Measurements from ENCODE around the gene CBARP. TPM values are rescaled to one million over a fixed set of nuclear protein-coding genes. Genes with fewer than 3 reads are reported as not detected.

CBARP gene
- total and polyA plus RNA-seq, 9 of the 15 experiments (the other 6 are each of a cell fraction or from before 2014, with no cell fraction given): 0.03 to 8.9 (median 1.2) TPM; not detected in 1

DNA sequence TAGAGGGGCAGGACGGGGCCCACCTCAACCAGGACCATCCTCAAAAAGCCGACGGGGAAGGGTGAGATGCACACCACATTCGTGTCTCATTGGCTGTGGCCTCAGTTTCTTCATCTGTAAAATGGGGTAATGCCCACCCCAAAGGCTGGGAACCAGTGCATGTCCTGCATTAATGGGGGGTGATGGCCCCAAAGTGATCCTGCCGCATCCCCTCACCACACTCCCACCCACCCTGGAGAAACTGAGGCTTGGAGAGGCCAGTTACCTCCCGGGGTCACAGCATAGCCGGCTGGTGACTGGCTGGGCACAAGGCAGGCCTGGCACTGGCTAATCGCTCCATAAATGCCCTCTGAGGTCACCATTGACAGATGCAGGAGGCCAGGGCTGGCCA lies 9.9 kb upstream of the CBARP start (continued):
- no peak for TF ChIP-seq SAP30 (IDR thresholded peaks at IDR 0.05; ENCODE audit: borderline replicate concordance, insufficient read depth, low read depth, low read length, poor library complexity, severe bottlenecking)
- TF ChIP-seq SMARCA5 (IDR thresholded peaks at IDR 0.05): peak; percentile 98
- no peak for TF ChIP-seq JUN (IDR thresholded peaks at IDR 0.05; ENCODE audit: borderline replicate concordance, low read depth, low read length)
- TF ChIP-seq JUN (CRISPR knock-in tag; IDR thresholded peaks at IDR 0.05; ENCODE audit: borderline replicate concordance): no peak
- no peak for TF ChIP-seq ZNF586 (CRISPR knock-in tag; conservative IDR thresholded peaks at IDR 0.05)
- TF ChIP-seq CBFB (CRISPR knock-in tag; IDR thresholded peaks at IDR 0.05): peak; percentile 73; the same call in 1 of the 2 replicates
- TF ChIP-seq ZNF668 (CRISPR knock-in tag; IDR thresholded peaks at IDR 0.05): no peak
- TF ChIP-seq, protein P1, sequence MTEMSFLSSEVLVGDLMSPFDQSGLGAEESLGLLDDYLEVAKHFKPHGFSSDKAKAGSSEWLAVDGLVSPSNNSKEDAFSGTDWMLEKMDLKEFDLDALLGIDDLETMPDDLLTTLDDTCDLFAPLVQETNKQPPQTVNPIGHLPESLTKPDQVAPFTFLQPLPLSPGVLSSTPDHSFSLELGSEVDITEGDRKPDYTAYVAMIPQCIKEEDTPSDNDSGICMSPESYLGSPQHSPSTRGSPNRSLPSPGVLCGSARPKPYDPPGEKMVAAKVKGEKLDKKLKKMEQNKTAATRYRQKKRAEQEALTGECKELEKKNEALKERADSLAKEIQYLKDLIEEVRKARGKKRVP (CRISPR knock-in tag; IDR thresholded peaks at IDR 0.05): no peak
- no peak; the same call in none of the 2 replicates for TF ChIP-seq ZNF263 (CRISPR knock-in tag; IDR thresholded peaks at IDR 0.05; ENCODE audit: borderline replicate concordance)
- 0 out of 2 replicates have a peak, but pooled peaks have one; percentile 20 for TF ChIP-seq DPF2 (IDR thresholded peaks at IDR 0.05)
- no peak for TF ChIP-seq FOXP1 (CRISPR knock-in tag; IDR thresholded peaks at IDR 0.05)
- TF ChIP-seq CCNT2 (IDR thresholded peaks at IDR 0.05; ENCODE audit: borderline replicate concordance, extremely low read depth, insufficient read length, low read depth, low read length): no peak
- TF ChIP-seq ETV6 (IDR thresholded peaks at IDR 0.05; ENCODE audit: borderline replicate concordance in 1 of 2, low read depth in 2 of 2, low read length in 1 of 2): no peak
- TF ChIP-seq ETV6 (CRISPR knock-in tag; IDR thresholded peaks at IDR 0.05; ENCODE audit: borderline replicate concordance): no peak
- TF ChIP-seq, protein P2, sequence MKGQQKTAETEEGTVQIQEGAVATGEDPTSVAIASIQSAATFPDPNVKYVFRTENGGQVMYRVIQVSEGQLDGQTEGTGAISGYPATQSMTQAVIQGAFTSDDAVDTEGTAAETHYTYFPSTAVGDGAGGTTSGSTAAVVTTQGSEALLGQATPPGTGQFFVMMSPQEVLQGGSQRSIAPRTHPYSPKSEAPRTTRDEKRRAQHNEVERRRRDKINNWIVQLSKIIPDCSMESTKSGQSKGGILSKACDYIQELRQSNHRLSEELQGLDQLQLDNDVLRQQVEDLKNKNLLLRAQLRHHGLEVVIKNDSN (CRISPR knock-in tag; IDR thresholded peaks at IDR 0.05): no peak
- TF ChIP-seq BMI1 (IDR thresholded peaks at IDR 0.05; ENCODE audit: low read length): no peak
- no peak for TF ChIP-seq MXI1 (IDR thresholded peaks at IDR 0.05; ENCODE audit: low read depth, low read length)
- TF ChIP-seq, protein P3, sequence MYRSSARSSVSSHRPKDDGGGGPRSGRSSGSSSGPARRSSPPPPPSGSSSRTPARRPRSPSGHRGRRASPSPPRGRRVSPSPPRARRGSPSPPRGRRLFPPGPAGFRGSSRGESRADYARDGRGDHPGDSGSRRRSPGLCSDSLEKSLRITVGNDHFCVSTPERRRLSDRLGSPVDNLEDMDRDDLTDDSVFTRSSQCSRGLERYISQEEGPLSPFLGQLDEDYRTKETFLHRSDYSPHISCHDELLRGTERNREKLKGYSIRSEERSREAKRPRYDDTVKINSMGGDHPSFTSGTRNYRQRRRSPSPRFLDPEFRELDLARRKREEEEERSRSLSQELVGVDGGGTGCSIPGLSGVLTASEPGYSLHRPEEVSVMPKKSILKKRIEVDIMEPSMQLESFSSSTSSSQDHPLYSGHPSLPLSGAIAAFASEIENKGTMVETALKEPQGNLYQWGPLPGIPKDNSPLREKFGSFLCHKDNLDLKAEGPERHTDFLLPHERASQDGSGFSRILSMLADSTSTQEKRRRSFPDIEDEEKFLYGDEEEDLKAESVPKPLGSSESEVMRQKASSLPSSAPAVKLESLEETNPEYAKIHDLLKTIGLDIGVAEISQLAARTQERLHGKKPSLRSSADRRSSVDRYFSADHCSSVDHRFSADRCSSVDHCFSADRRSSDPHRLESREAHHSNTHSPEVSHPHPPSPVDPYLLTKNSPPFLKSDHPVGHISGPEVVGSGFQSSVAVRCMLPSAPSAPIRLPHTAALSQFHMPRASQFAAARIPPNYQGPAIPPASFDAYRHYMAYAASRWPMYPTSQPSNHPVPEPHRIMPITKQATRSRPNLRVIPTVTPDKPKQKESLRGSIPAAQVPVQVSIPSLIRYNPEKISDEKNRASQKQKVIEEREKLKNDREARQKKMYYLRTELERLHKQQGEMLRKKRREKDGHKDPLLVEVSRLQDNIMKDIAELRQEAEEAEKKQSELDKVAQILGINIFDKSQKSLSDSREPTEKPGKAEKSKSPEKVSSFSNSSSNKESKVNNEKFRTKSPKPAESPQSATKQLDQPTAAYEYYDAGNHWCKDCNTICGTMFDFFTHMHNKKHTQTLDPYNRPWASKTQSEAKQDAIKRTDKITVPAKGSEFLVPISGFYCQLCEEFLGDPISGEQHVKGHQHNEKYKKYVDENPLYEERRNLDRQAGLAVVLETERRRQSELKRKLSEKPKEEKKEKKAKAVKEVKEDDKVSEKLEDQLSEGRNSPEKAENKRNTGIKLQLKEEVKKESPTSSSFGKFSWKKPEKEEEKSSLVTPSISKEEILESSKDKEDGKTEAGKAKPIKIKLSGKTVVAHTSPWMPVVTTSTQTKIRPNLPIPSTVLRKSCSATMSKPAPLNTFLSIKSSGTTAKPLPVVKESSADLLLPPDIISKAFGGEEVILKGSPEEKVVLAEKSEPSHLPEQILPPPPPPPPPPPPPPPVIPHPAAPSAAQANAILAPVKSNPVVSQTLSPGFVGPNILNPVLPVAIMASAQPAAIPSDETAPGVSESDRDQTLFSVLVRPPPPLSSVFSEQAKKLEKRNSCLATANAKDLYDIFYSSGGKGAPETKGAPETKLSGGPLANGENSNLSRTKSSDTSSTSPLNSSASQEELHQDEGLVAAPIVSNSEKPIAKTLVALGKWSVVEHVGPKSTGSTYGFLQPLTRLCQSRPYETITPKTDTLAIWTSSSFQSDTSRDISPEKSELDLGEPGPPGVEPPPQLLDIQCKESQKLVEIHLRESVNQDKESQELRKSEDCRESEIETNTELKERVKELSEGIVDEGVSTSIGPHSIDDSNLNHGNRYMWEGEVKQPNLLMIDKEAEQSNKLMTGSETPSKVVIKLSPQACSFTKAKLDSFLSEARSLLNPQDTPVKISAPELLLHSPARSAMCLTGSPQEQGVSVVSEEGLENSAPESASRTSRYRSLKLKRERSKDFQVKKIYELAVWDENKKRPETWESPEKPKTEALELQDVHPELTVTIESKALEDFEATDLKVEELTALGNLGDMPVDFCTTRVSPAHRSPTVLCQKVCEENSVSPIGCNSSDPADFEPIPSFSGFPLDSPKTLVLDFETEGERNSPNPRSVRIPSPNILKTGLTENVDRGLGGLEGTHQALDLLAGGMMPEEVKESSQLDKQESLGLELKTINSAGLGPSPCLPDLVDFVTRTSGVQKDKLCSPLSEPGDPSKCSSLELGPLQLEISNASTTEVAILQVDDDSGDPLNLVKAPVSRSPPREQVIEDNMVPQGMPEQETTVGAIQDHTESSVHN (IDR thresholded peaks at IDR 0.05; ENCODE audit: borderline replicate concordance in 1 of 2, low read depth in 1 of 2): no peak
- TF ChIP-seq, protein P4, sequence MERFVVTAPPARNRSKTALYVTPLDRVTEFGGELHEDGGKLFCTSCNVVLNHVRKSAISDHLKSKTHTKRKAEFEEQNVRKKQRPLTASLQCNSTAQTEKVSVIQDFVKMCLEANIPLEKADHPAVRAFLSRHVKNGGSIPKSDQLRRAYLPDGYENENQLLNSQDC (CRISPR knock-in tag; IDR thresholded peaks at IDR 0.05): no peak

Data from K562 (cell line).